Measurements from ENCODE around the gene EMC1.
"Not testable (repeated sequence)": the region's sequence is repeated elsewhere in the genome, so short reads cannot be mapped to it uniquely, and the experiment has no call there.

The EMC1 gene

DNA sequence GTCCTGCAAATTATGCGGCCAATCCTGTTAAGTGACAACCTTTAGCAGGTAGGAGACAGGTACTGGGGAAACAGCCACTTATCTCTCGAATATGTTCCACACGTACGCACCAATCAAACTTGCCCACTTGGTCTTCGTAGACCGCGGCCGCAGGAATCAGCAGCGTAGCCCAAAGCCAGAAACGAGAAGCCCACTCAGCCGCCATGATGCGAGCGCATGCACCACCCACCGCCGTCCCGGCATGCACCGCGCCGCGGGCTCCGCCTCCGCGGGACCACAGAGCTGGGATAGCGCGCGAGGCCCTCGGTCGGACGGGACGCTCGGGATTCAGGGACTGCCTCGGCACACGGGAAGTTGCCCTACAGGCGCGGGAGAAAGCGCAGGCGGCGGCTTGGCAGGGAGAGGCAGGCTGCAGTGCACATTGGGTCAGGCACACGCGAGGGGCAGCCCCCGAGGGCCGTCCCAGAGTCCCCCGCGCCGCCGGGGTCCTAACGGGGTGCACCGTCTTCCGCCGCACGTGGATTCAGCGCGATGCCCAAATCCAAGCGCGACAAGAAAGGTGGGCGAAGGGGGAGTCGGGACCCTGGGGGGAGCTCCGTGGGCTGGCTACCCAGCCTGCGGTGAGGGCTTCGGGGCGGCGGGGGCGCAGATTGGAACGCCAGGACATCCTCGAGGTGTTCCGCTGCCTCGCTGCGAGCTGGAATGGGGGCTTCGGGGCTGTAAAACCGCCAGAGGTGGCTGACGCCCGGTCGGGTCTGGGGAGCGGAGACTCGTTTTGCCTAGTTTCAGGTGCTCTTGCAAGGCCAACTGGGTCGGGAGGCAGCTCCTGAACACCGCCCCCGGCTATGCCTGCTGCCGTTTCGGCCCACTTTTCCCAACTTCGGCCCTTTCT lies at the start of gene EMC1, which contains the start of gene MRTO4:
Gene EMC1 (minus strand): TSS at position 220 of the 892 bp plus-strand sequence. CDS start 15 bp downstream, at position 205.
Gene MRTO4 (plus strand): TSS at position 501 of the 892 bp plus-strand sequence. CDS start 31 bp downstream, at position 532.
- DNase-seq (ENCODE audit: low read depth): peak; percentile 39
- peak within 1 kb of the TSS; percentile 99 for H3K4me3 ChIP-seq (ENCODE audit: low read depth, low read length)

DNA sequence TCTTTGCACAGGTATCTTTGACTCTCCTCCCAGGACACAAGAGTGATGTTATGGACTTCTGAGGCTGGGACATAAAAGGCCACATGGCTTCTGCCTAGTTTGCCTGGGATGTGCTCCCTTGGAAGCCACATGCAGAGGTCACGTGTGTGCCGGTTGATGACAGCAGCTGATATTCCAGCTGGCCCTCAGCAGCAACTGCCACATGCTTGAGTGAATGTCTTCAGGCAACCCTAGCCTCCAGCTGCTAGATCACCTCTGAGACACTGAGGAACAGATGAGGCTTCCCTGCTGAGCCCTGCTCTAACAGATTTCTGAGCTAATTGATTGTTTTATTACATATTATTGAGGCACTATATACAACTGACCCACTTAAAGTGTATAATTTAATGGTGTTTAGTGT lies 48.9 kb upstream of the EMC1 start:
- DNase-seq (ENCODE audit: low read depth): no peak
- H3K4me3 ChIP-seq (ENCODE audit: low read depth, low read length): no peak overlapping the region

- no peak for DNase-seq (ENCODE audit: low read depth)
- no peak overlapping the region for H3K4me3 ChIP-seq (ENCODE audit: low read depth, low read length)
Observed at GRCh38 chr1:19294638-19295037, 43.3 kb upstream of the EMC1 start.

DNA sequence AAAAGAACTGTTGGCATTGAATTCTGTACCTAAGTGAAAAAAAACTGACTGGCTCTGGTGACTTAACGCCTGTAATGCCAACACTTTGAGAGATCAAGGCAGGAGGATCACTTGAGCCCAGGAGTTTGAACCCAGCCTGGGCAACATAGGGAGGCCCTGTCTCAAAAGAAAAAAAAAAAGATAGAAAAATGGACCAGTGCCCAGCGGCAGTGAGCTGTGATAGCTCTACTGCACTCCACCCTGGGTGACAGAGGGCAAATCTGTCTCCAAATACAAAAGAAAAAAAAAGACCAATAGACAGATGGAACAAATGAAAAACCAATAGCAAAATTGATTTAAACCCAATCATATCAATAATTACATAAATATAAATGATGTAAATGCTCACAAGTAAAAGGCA lies 37.9 kb upstream of the EMC1 start:
- no peak for DNase-seq (ENCODE audit: low read depth)
- H3K4me3 ChIP-seq (ENCODE audit: low read depth, low read length): no peak overlapping the region

DNA sequence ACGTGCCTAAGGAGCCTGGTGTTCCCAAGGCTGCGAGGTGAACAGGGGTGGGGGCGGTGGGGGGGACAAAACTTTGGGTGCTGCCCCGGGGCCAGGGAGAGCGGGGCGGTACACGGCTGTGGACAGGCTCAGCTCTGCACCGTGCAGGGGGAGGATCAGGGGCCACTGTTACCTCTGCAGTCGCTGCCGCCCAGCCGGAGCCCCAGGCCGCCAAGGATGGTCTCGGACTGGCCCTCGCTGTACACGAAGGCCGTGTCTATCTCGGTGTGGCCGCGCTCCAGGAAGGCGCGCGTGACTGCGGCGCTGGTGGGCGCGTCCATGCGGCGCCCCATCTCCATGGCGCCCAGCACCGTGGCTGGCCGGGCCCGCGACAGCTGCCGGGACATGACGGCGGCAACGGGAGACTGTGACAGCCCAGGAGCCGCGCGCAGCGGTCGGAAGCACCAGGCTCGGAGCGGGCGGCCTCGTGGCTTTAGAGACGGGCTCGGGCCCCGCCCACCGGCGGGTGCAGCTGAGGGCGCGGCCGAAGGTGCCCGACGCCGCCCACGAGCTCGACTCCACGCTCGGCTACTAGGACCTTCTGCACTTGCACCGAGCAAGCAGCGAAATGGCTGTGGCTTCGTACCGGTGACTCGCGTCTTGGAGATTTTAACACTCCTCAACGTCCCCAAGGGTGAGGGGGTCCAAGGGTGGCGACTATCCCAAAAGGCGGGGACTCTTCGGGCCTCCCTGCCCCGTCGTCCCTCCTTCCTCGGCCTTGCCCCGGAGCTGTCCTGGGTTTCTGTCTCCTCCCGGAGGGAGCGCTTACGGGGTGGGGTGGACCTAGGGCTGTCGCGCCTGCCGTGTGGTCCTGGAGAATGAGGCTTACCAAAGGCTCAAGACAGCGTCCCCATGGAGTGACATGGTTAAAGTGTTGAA lies 37.3 kb upstream of the EMC1 start, which contains the start of gene AKR7A3:
Gene AKR7A3 (minus strand): TSS at position 447 of the 918 bp plus-strand sequence. CDS start 61 bp downstream, at position 386.
- H3K4me3 ChIP-seq (ENCODE audit: low read depth, low read length): peak within 1 kb of the TSS; percentile 28
- DNase-seq (ENCODE audit: low read depth): not testable (repeated sequence)

GRCh38 chr1:19287436-19288185 lies 36.3 kb upstream of the EMC1 start:
- no peak for DNase-seq (ENCODE audit: low read depth)
- H3K4me3 ChIP-seq (ENCODE audit: low read depth, low read length): no peak overlapping the region

DNA sequence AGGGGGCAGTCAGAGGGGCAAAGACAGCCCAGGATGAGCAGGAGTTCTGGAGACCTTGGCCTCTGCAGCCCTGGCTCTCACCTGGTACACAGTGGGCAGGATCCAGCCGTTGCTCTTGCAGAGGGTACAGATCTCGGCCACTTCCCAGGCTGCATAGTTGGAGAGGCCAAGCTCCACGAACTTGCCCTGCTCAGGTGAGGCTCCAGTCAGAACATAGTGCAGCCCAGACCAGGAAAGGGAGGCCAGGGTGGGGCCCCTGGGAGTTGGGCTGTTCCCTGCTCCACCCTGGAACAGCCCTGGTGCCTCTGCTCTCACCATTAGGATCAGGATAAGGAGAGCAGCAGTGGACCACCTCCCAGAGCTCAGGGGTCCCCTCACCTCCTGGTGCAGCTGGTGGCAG lies 34.5 kb upstream of the EMC1 start:
- not testable (repeated sequence) for H3K4me3 ChIP-seq (ENCODE audit: low read depth, low read length); DNase-seq (ENCODE audit: low read depth)

DNA sequence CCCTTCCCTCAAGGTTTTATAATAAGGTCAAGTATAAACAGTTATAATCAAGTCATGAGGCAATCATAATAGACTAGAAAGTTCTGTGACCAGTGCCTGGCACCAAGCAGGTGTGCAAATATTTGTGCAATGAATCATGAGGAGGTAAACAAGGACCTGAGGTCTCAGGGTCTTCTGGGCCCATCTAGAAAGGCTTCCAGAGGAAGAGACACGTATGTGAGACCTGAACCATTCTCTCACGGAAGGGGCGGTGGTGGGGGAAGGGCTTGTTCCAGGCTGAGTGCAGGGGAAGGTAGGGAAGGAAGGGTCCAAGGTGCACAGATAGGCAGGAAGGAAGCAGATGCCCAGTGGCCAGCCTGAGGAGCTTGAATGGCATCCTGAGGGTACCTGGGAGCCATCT lies 34.0 kb upstream of the EMC1 start:
- not testable (repeated sequence) for H3K4me3 ChIP-seq (ENCODE audit: low read depth, low read length); DNase-seq (ENCODE audit: low read depth)

- no peak for DNase-seq (ENCODE audit: low read depth)
- H3K4me3 ChIP-seq (ENCODE audit: low read depth, low read length): no peak overlapping the region
Observed at GRCh38 chr1:19284881-19285280, 33.6 kb upstream of the EMC1 start.

DNA sequence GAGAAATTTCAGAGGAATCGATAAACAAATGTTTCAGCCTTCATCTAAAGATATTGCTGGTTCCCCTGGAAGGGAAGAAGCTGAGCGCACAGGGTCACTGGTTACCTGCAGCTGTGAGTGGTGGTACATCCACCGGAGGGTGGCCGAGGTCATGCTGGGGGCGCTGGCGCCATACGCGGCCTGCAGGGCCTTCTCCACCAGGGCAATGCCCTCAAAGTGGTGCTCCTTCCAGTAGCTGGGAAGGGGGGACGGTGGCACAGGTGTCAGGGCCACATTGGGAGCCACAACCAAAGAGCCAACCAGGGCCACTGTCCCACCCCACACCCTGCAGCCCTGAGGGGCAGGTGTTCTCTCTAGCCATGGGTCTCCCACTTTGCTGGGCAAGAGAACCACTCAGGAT lies 32.6 kb upstream of the EMC1 start:
- no peak overlapping the region for H3K4me3 ChIP-seq (ENCODE audit: low read depth, low read length)
- no peak for DNase-seq (ENCODE audit: low read depth)

- H3K4me3 ChIP-seq (ENCODE audit: low read depth, low read length): no peak overlapping the region
- DNase-seq (ENCODE audit: low read depth): no peak
Observed at GRCh38 chr1:19274636-19275035, 23.3 kb upstream of the EMC1 start.

GRCh38 chr1:19273844-19274531 lies 22.7 kb upstream of the EMC1 start:
- not testable (repeated sequence) for DNase-seq (ENCODE audit: low read depth); H3K4me3 ChIP-seq (ENCODE audit: low read depth, low read length)

DNA sequence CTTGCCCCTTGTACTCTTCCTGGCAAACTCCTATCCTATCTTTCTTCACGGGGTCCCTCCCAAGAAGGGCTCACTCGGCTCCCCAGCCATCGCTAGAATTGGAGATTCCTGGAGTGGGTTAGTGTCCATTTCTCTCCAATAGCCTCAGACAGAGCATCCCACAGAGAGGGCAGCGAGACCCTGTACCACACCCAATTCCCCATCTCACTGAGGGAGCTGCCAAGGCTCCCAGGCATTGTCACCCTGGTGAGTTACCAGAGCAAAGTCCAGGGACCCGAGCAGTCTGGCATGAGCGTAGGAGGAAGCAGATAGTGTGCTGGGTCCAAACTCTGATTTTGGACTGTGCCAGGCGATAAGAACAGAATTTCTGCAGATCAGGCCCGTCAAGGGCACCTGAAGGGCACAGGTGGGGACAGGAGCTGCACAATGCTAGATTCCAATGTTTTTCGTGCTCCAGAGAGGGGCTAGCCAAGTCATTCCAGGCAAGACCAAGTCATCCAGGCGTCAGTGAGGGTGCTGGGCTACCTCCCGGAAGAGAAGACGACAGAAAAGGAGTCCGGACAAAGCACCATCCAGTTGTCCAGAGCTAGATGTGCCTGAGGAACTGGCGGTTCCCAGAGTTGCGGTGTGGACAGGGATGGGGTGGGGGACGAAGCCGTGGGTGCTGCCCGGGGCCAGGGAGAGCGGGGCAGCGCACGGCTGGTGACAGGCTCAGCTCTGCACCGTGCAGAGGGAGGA lies 22.0 kb upstream of the EMC1 start:
- H3K4me3 ChIP-seq (ENCODE audit: low read depth, low read length): no peak overlapping the region
- no peak for DNase-seq (ENCODE audit: low read depth)

GRCh38 chr1:19272064-19272463 lies 20.7 kb upstream of the EMC1 start:
- H3K4me3 ChIP-seq (ENCODE audit: low read depth, low read length): no peak overlapping the region
- no peak for DNase-seq (ENCODE audit: low read depth)

GRCh38 chr1:19270343-19270730 lies 19.0 kb upstream of the EMC1 start:
- DNase-seq (ENCODE audit: low read depth): not testable (repeated sequence)

GRCh38 chr1:19269427-19270342 lies 18.4 kb upstream of the EMC1 start:
- H3K4me3 ChIP-seq (ENCODE audit: low read depth, low read length); DNase-seq (ENCODE audit: low read depth): not testable (repeated sequence)

More at GRCh38 chr1:19270343-19270730, 19.0 kb upstream of the EMC1 start:
- H3K4me3 ChIP-seq (ENCODE audit: low read depth, low read length): not testable (repeated sequence)

- no peak for DNase-seq (ENCODE audit: low read depth)
- no peak overlapping the region for H3K4me3 ChIP-seq (ENCODE audit: low read depth, low read length)
Observed at GRCh38 chr1:19268445-19268844, 17.1 kb upstream of the EMC1 start.

All from skeletal muscle cell (primary cell).